GM12878 (cell line): ENCODE measurements around the gene UNG. TPM values are rescaled to one million over a fixed set of nuclear protein-coding genes. Genes with fewer than 3 reads are reported as not detected.

Source experiments
- ATAC-seq: fragments of 200-7000 bp; cut with Tn5 transposase; 3 replicates; pipeline ENCODE4 v1.9.1; 2020; ENCODE audit warnings: mild to moderate bottlenecking, moderate library complexity
- Bru-seq: library from RNA; stranded (reverse); fragments of 400-500 nt; gene quantifications from one replicate; lab custom pipeline; 2021; lab: Mats Ljungman, UMichigan
- BruChase-seq, 2 experiments: library from RNA; stranded (reverse); fragments of 400-500 nt; gene quantifications; one replicate each; lab custom pipeline; 2021; lab: Mats Ljungman, UMichigan
- BruUV-seq: library from RNA; stranded (reverse); fragments of 400-500 nt; replicated peaks from 2 replicates; lab custom pipeline; 2021; lab: Mats Ljungman, UMichigan
- CTCF ChIA-PET: fragments of 300-600 bp; sonication (Branson Sonifier 250); formaldehyde crosslinking; extraction: SDS; loops from one replicate; lab custom pipeline; 2021; ENCODE audit warnings: inconsistent platforms; lab: Yijun Ruan, JAX
- POLR2A ChIA-PET: fragments of 350-600 bp; formaldehyde crosslinking; extraction: SDS; loops from one replicate; lab custom pipeline; 2021; ENCODE audit warnings: inconsistent platforms; lab: Charles Lee
- RAD21 ChIA-PET: fragments of 300-600 bp; sonication (Branson Sonifier 250); formaldehyde crosslinking; loops from one replicate; lab custom pipeline; 2023; ENCODE audit warnings: antibody characterized with exemption; ENCODE audit not compliant: unreplicated experiment; lab: Charles Lee
- SMC1A ChIA-PET: fragments of 300-600 bp; sonication (Branson Sonifier 250); formaldehyde crosslinking; loops from one replicate; lab custom pipeline; 2023; ENCODE audit not compliant: unreplicated experiment, uncharacterized antibody; lab: Charles Lee
- DNase-seq: peaks from one replicate; pipeline ENCODE4 v3.0.0-alpha.2; 2011; ENCODE audit warnings: low read depth, low spot score
- FAIRE-seq: peaks from 3 replicates; lab custom pipeline; 2011; peaks lifted over from hg19 to GRCh38; lab: Jason Lieb, UNC
- H2AFZ ChIP-seq: 2 replicates; pipeline ENCODE4 v1.6.0; 2011; ENCODE audit warnings: low read depth, low read length, control low read depth; ENCODE audit not compliant: control insufficient read depth
- H3K27ac ChIP-seq: 2 replicates; pipeline ENCODE4 v1.5.1; 2011; ENCODE audit warnings: control low read depth; ENCODE audit not compliant: control insufficient read depth, insufficient read depth
- H3K27me3 ChIP-seq, 2 experiments: replicated peaks in 1 of 2; 2 replicates each; pipeline versions ENCODE4 v1.6.0 to v1.6.1; 2011; ENCODE audit warnings: low read length in 1 of 2; ENCODE audit not compliant: control insufficient read depth in 2 of 2, insufficient read depth in 2 of 2
- H3K36me3 ChIP-seq, 2 experiments: 2 replicates each; pipeline ENCODE4 v1.5.1; 2011; ENCODE audit warnings: low read length in 1 of 2; ENCODE audit not compliant: control insufficient read depth in 2 of 2, insufficient read depth in 2 of 2
- H3K4me1 ChIP-seq: 2 replicates; pipeline ENCODE4 v1.6.1; 2011; ENCODE audit warnings: mild to moderate bottlenecking, low read length, moderate library complexity, mixed read lengths; ENCODE audit not compliant: control insufficient read depth, insufficient read depth
- H3K4me2 ChIP-seq: 2 replicates; pipeline ENCODE4 v1.6.0; 2011; ENCODE audit warnings: control low read depth; ENCODE audit not compliant: control insufficient read depth, insufficient read depth
- H3K4me3 ChIP-seq: fragments of 200-600 bp; sonication (generic); 2 replicates; pipeline ENCODE4 v1.5.1; 2016
- H3K79me2 ChIP-seq: 2 replicates; pipeline ENCODE4 v1.6.0; 2011; ENCODE audit warnings: low read length; ENCODE audit not compliant: control insufficient read depth, insufficient read depth
- H3K9ac ChIP-seq: 2 replicates; pipeline ENCODE4 v1.8.0; 2011; ENCODE audit warnings: low read length, control low read depth, mixed read lengths; ENCODE audit not compliant: control insufficient read depth, insufficient read depth
- H3K9me3 ChIP-seq: replicated peaks from 3 replicates; pipeline ENCODE4 v1.5.1; 2011; ENCODE audit warnings: mild to moderate bottlenecking, low read length; ENCODE audit not compliant: control insufficient read depth, insufficient read depth
- H4K20me1 ChIP-seq: 2 replicates; pipeline ENCODE4 v1.6.0; 2011; ENCODE audit not compliant: control insufficient read depth, insufficient read depth
- CBFB ChIP-seq: IDR thresholded peaks from 2 replicates; pipeline ENCODE4 v1.6.1; 2016; ENCODE audit warnings: antibody characterized with exemption, low read depth
- EGR1 ChIP-seq, 2 experiments: IDR thresholded peaks; 1 replicate in 1 of 2; 2 replicates in 1 of 2; pipeline ENCODE4 v1.6.1; 2011 to 2012; ENCODE audit warnings: low read depth in 2 of 2, low read length in 2 of 2, borderline replicate concordance in 1 of 2, mild to moderate bottlenecking in 1 of 2, moderate library complexity in 1 of 2
- NFYB ChIP-seq: IDR thresholded peaks from 2 replicates; pipeline ENCODE4 v1.6.1; 2011; ENCODE audit warnings: low read depth, mild to moderate bottlenecking, low read length, improper control_type of control experiment, moderate library complexity; ENCODE audit not compliant: insufficient read depth
- PKNOX1 ChIP-seq: fragments of 450-650 bp; IDR thresholded peaks from 2 replicates; pipeline ENCODE4 v1.6.1; 2016; ENCODE audit warnings: mild to moderate bottlenecking
- SIN3A ChIP-seq: IDR thresholded peaks from 2 replicates; pipeline ENCODE4 v1.6.1; 2012; ENCODE audit warnings: low read depth, low read length, improper control_type of control experiment
- SPI1 ChIP-seq: IDR thresholded peaks from 2 replicates; pipeline ENCODE4 v1.6.1; 2011; ENCODE audit warnings: low read depth, mild to moderate bottlenecking, low read length, moderate library complexity, borderline replicate concordance; ENCODE audit not compliant: insufficient read depth
- ZZZ3 ChIP-seq: IDR thresholded peaks from 2 replicates; pipeline ENCODE4 v1.6.1; 2011; ENCODE audit warnings: low read depth; ENCODE audit not compliant: control insufficient read depth, insufficient read length
- WGBS: methylation state at CpG from one replicate; pipeline ENCODE4 v1.1.6; 2016; ENCODE audit warnings: low lambda C conversion rate; ENCODE audit not compliant: insufficient replicate concordance, insufficient coverage; ENCODE audit errors: missing lambda C conversion rate; 5-methylcytosine and 5-hydroxymethylcytosine counted together
- in situ Hi-C: fragments of 300-500 bp; cut with MboI; formaldehyde crosslinking; loops from 9 replicates; pipeline ENCODE4 v1.14.3; 2018; ENCODE audit warnings: mixed read lengths
- intact Hi-C: fragments of 100-400 bp; cut with micrococcal nuclease; formaldehyde crosslinking; loops from one replicate; pipeline ENCODE4 v1.14.2; 2022; ENCODE audit not compliant: unreplicated experiment
- long read RNA-seq, 2 experiments: library from polyadenylated mRNA; unstranded; transcript quantifications; one replicate each; pipeline ENCODE4 v2.0.0, GENCODE V29; 2019 to 2020
- polyA minus RNA-seq, 3 experiments: library from RNA; depleted of rRNA, polyadenylated mRNA; stranded (reverse); fragments of >200 nt; gene quantifications; 2 replicates each; pipeline ENCODE4 v1.2.3, GENCODE V29; 2011
- polyA plus RNA-seq, 11 experiments: library from polyadenylated mRNA; depleted of rRNA in 4 of 11; unstranded in 6 of 11; stranded (reverse) in 5 of 11; fragments of >200 nt; fragmentation: Nextera tagmentation in 4 of 11; fragmentation: Illumina TruSeq in 1 of 11; extraction: Ambion mirVana in 4 of 11; extraction: Trizol in 1 of 11; gene quantifications; 1 replicate in 1 of 11; 2 replicates in 10 of 11; pipeline versions ENCODE4 v1.2.1 to v1.2.3, GENCODE V29; 2011 to 2016; ENCODE audit warnings: inconsistent platforms in 2 of 11, missing spikeins in 2 of 11, low read depth in 1 of 11
- total RNA-seq, 4 experiments: library from RNA; depleted of rRNA in 3 of 4; stranded (reverse); fragments of >200 nt in 3 of 4; fragmentation: Illumina TruSeq in 1 of 4; extraction: Trizol in 1 of 4; gene quantifications; 2 replicates each; pipeline versions ENCODE4 v1.2.1 to v1.2.3, GENCODE V29; 2013 to 2021
- TF ChIP-seq, protein P1 (sequence below): fragments of 450-650 bp; IDR thresholded peaks from 2 replicates; pipeline ENCODE4 v1.6.1; 2018; ENCODE audit warnings: mild to moderate bottlenecking, low read depth, moderate library complexity; ENCODE audit not compliant: partially characterized antibody

UNG gene
- total RNA-seq (2013; cell fraction: nucleolus; rRNA removed): 11.8 and 12.6 TPM in 2 replicates
- total RNA-seq (2014; rRNA removed): 31.4 and 34.6 TPM in 2 replicates
- total RNA-seq (2014; rRNA removed; fragmentation: Illumina TruSeq; extraction: Trizol): 36.3 and 37.5 TPM in 2 replicates
- 62.8 and 63.4 TPM in 2 replicates for total RNA-seq (2021)
- polyA plus RNA-seq (2011; ENCODE audit: low read depth): 30.8 TPM
- 30.3 and 46.4 TPM in 2 replicates for polyA plus RNA-seq (2011; rRNA removed)
- 37.2 and 38.3 TPM in 2 replicates for polyA plus RNA-seq (2011; cell fraction: cytosol; rRNA removed)
- polyA plus RNA-seq (2011; cell fraction: nucleus; rRNA removed): 19.6 and 28.0 TPM in 2 replicates
- polyA plus RNA-seq (2012): 32.6 and 34.4 TPM in 2 replicates
- polyA plus RNA-seq (2014; fragmentation: Illumina TruSeq; extraction: Trizol): 50.0 and 54.3 TPM in 2 replicates
- polyA plus RNA-seq (2014; fragmentation: Nextera tagmentation; extraction: Ambion mirVana): 10 to 100 TPM in 1 of 2 experiments, 1 to 10 TPM in 1; 9.5 to 24.5 TPM
- 52.8 and 59.8 TPM in 2 replicates for polyA plus RNA-seq (2014; rRNA removed)
- polyA plus RNA-seq (2016; fragmentation: Nextera tagmentation; extraction: Ambion mirVana): 10 to 100 TPM; 76.2 to 81.9 TPM
- polyA minus RNA-seq (2011; rRNA and poly(A)+ RNA removed): 12.1 and 13.1 TPM in 2 replicates
- polyA minus RNA-seq (2011; cell fraction: cytosol; rRNA and poly(A)+ RNA removed): 7.8 and 12.1 TPM in 2 replicates
- polyA minus RNA-seq (2011; cell fraction: nucleus; rRNA and poly(A)+ RNA removed): 4.6 and 8.6 TPM in 2 replicates
- Bru-seq, nascent RNA: percentile 70 among the genes with signal in this experiment
- BruChase-seq, experiment 1, labeled RNA remaining after a 6-hour chase: percentile 77 among the genes with signal in this experiment
- BruChase-seq, experiment 2, labeled RNA remaining after a 2-hour chase: percentile 72 among the genes with signal in this experiment
- long read RNA-seq, experiment 1, transcript UNG-201 (7 exons, 2,071 nt): major isoform, 73 of 100 reads
- long read RNA-seq, experiment 1, transcript UNG-202 (6 exons, 2,130 nt): minor isoform, 22 of 100 reads
- long read RNA-seq, experiment 1, partial matches to known transcripts: 2 of 100 reads
- long read RNA-seq, experiment 1, other reads (novel, unspliced or antisense): 3 of 100 reads
- long read RNA-seq, experiment 2, transcript UNG-202 (6 exons, 2,130 nt): major isoform, 77 of 180 reads
- long read RNA-seq, experiment 2, transcript UNG-201 (7 exons, 2,071 nt): minor isoform, 57 of 180 reads
- long read RNA-seq, experiment 2, partial matches to known transcripts: 43 of 180 reads
- long read RNA-seq, experiment 2, other reads (novel, unspliced or antisense): 2 of 180 reads

GRCh38 chr12:109097435-109098182, at the start of gene UNG:
TSS of gene UNG (plus strand) at chr12:109097597. CDS start at chr12:109097680, 83 bp downstream.
- ChIA-PET SMC1A (interaction anchor here (0.6 to 1.2 kb wide), 2 partner anchors 43 to 147 kb away, joined by 3 to 4 read pairs; no protein-coding TSS in a partner anchor), RAD21 (interaction anchor here (1.1 kb wide), 1 partner anchor 271 kb away, joined by 3 read pairs; no protein-coding TSS in a partner anchor), POLR2A (interaction anchor here (0.6 kb wide), 1 partner anchor 278 kb away, joined by 3 read pairs; no protein-coding TSS in a partner anchor), CTCF (interaction anchor here (1.4 to 3.5 kb wide), 3 partner anchors 14 to 585 kb away, joined by 3 to 19 read pairs (median 3); no protein-coding TSS in a partner anchor)
- FAIRE-seq (peak; percentile 52), DNase-seq (peak; percentile 72), ATAC-seq (peak; percentile 97)
- Histone ChIP-seq H3K79me2 (peaks cover 21% of the 10 kb centered on the region), H2AFZ (peak within 1 kb of the TSS; percentile 86), H3K4me3 (peak within 1 kb of the TSS; percentile 82), H3K9ac (peak within 1 kb of the TSS; percentile 78), H3K9me3 (no peaks in the 10 kb centered on the region), H4K20me1 (no peaks in the 10 kb centered on the region), H3K27me3 (no peaks in the 10 kb centered on the region), H3K4me2 (peak within 1 kb of the TSS; percentile 84), H3K36me3 (peaks cover 2 to 5% of the 10 kb centered on the region in 2 experiments; a peak in 3 of 4 replicates), H3K4me1 (peaks cover 4% of the 10 kb centered on the region), H3K27ac (peak within 1 kb of the TSS; percentile 47)
- in situ Hi-C loops: loop anchor here (10.0 kb wide), 2 partner anchors 433 to 463 kb away; partner anchors contain the start of gene SELPLG
- WGBS: under 1% methylated on average over 37 of the region's 71 CpGs
- no TSS peak for BruUV-seq
- intact Hi-C loops: loop anchor here (10.0 kb wide), 1 partner anchor 463 kb away; the partner anchor contains the start of gene SELPLG
- TF ChIP-seq ZZZ3 (no peak), NFYB (peak; percentile 99), PKNOX1 (peak; percentile 38; the same call in 1 of the 2 replicates), SPI1 (no peak), EGR1 (IDR thresholded peaks at IDR 0.05; ENCODE audit: borderline replicate concordance in 1 of 2, low read depth in 2 of 2, low read length in 2 of 2) (peak in 1 of 2 experiments; percentile 66; a peak in 1 of 3 replicates), CBFB (no peak), SIN3A (peak; percentile 99)
- TF ChIP-seq, protein P1, sequence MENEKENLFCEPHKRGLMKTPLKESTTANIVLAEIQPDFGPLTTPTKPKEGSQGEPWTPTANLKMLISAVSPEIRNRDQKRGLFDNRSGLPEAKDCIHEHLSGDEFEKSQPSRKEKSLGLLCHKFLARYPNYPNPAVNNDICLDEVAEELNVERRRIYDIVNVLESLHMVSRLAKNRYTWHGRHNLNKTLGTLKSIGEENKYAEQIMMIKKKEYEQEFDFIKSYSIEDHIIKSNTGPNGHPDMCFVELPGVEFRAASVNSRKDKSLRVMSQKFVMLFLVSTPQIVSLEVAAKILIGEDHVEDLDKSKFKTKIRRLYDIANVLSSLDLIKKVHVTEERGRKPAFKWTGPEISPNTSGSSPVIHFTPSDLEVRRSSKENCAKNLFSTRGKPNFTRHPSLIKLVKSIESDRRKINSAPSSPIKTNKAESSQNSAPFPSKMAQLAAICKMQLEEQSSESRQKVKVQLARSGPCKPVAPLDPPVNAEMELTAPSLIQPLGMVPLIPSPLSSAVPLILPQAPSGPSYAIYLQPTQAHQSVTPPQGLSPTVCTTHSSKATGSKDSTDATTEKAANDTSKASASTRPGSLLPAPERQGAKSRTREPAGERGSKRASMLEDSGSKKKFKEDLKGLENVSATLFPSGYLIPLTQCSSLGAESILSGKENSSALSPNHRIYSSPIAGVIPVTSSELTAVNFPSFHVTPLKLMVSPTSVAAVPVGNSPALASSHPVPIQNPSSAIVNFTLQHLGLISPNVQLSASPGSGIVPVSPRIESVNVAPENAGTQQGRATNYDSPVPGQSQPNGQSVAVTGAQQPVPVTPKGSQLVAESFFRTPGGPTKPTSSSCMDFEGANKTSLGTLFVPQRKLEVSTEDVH: peak; percentile 98
